SK-N-SH treated with all-trans-retinoic acid at 6 μM for 48 hours (cell line): ENCODE results near the gene PBX3.

Experiments used
- ATAC-seq: fragments of 200-7000 bp; cut with Tn5 transposase; 3 replicates; pipeline ENCODE4 v1.9.1; 2020; ENCODE audit warnings: mild to moderate bottlenecking, moderate library complexity
- ARNTL ChIP-seq: fragments of 450-650 bp; formaldehyde crosslinking; IDR thresholded peaks from 2 replicates; pipeline ENCODE4 v1.5.0; 2020; ENCODE audit warnings: low read depth, mild to moderate bottlenecking, moderate library complexity, borderline replicate concordance
- BACH2 ChIP-seq: fragments of 250-450 bp; sonication (Bioruptor Pico); IDR thresholded peaks from 2 replicates; pipeline ENCODE4 v1.9.0; 2021; ENCODE audit warnings: mild to moderate bottlenecking, borderline replicate concordance
- CREB5 ChIP-seq: fragments of 250-450 bp; sonication (Bioruptor Pico); IDR thresholded peaks from 2 replicates; pipeline ENCODE4 v1.5.1; 2020; ENCODE audit warnings: low read depth, mild to moderate bottlenecking, moderate library complexity
- CSDC2 ChIP-seq: fragments of 250-450 bp; sonication (Bioruptor Pico); IDR thresholded peaks from 2 replicates; pipeline ENCODE4 v1.5.0; 2020; ENCODE audit warnings: mild to moderate bottlenecking, moderate library complexity
- ESRRG ChIP-seq: fragments of 250-450 bp; sonication (Bioruptor Pico); IDR thresholded peaks from 2 replicates; pipeline ENCODE4 v1.6.1; 2021; ENCODE audit warnings: mild to moderate bottlenecking
- GLIS3 ChIP-seq: fragments of 250-450 bp; sonication (Bioruptor Pico); IDR thresholded peaks from 2 replicates; pipeline ENCODE4 v1.5.0; 2020; ENCODE audit warnings: mild to moderate bottlenecking, moderate library complexity
- ISL1 ChIP-seq: fragments of 250-450 bp; sonication (Bioruptor Pico); IDR thresholded peaks from 2 replicates; pipeline ENCODE4 v2.1.2; 2022; ENCODE audit warnings: mild to moderate bottlenecking, moderate library complexity
- OSR1 ChIP-seq: fragments of 250-450 bp; sonication (Bioruptor Pico); IDR thresholded peaks from 2 replicates; pipeline ENCODE4 v1.8.0; 2022; ENCODE audit warnings: moderate library complexity, mild to moderate bottlenecking, inconsistent platforms
- PATZ1 ChIP-seq: fragments of 250-450 bp; sonication (Bioruptor Pico); IDR thresholded peaks from 2 replicates; pipeline ENCODE4 v1.8.0; 2020; ENCODE audit warnings: mild to moderate bottlenecking, moderate library complexity, borderline replicate concordance
- PPARA ChIP-seq: fragments of 250-450 bp; sonication (Bioruptor Pico); IDR thresholded peaks from 2 replicates; pipeline ENCODE4 v1.5.0; 2020; ENCODE audit warnings: mild to moderate bottlenecking, borderline replicate concordance
- RARB ChIP-seq: fragments of 250-450 bp; sonication (Bioruptor Pico); IDR thresholded peaks from 2 replicates; pipeline ENCODE4 v1.8.0; 2021; ENCODE audit warnings: mild to moderate bottlenecking, moderate library complexity
- TCF4 ChIP-seq: fragments of 250-450 bp; sonication (Bioruptor Pico); IDR thresholded peaks from 2 replicates; pipeline ENCODE4 v1.8.0; 2021; ENCODE audit warnings: mild to moderate bottlenecking, moderate library complexity, borderline replicate concordance
- TOX ChIP-seq: fragments of 250-450 bp; sonication (Bioruptor Pico); IDR thresholded peaks from 2 replicates; pipeline ENCODE4 v1.8.0; 2021; ENCODE audit warnings: mild to moderate bottlenecking, moderate library complexity, borderline replicate concordance
- ZC3H10 ChIP-seq: fragments of 250-450 bp; sonication (Bioruptor Pico); IDR thresholded peaks from 2 replicates; pipeline ENCODE4 v1.5.1; 2021; ENCODE audit warnings: mild to moderate bottlenecking, moderate library complexity
- ZFP3 ChIP-seq: fragments of 250-450 bp; sonication (Bioruptor Pico); IDR thresholded peaks from 2 replicates; pipeline ENCODE4 v1.5.0; 2020; ENCODE audit warnings: mild to moderate bottlenecking, moderate library complexity
- ZFP30 ChIP-seq: fragments of 450-650 bp; formaldehyde crosslinking; IDR thresholded peaks from 2 replicates; pipeline ENCODE4 v1.5.0; 2022; ENCODE audit warnings: mild to moderate bottlenecking, moderate library complexity
- ZNF565 ChIP-seq: fragments of 450-650 bp; formaldehyde crosslinking; conservative IDR thresholded peaks from 2 replicates; pipeline ENCODE4 v1.5.0; 2020; ENCODE audit warnings: low read depth, mild to moderate bottlenecking, moderate library complexity
- ZNF70 ChIP-seq: fragments of 450-650 bp; formaldehyde crosslinking; IDR thresholded peaks from 2 replicates; pipeline ENCODE4 v1.5.0; 2020; ENCODE audit warnings: mild to moderate bottlenecking, moderate library complexity
- TF ChIP-seq, protein P1 (sequence below): fragments of 250-450 bp; sonication (Bioruptor Pico); IDR thresholded peaks from 2 replicates; pipeline ENCODE4 v1.5.1; 2021; ENCODE audit warnings: mild to moderate bottlenecking, moderate library complexity
- TF ChIP-seq, protein P2 (sequence below): fragments of 250-450 bp; sonication (Bioruptor Pico); IDR thresholded peaks from 2 replicates; pipeline ENCODE4 v1.5.0; 2020; ENCODE audit warnings: mild to moderate bottlenecking, moderate library complexity
- TF ChIP-seq, protein P3 (sequence below): fragments of 250-450 bp; sonication (Bioruptor Pico); IDR thresholded peaks from 2 replicates; pipeline ENCODE4 v1.8.0; 2021; ENCODE audit warnings: low read depth, mild to moderate bottlenecking, moderate library complexity, borderline replicate concordance

PBX3 gene

GRCh38 chr9:125989524-125990180 is 242.5 kb downstream of the PBX3 start:
- no peak for ATAC-seq
- TF ChIP-seq ESRRG (CRISPR knock-in tag) (no peak), PPARA (CRISPR knock-in tag) (no peak), PATZ1 (CRISPR knock-in tag) (no peak), GLIS3 (CRISPR knock-in tag) (no peak), ZNF70 (CRISPR knock-in tag) (no peak), ZC3H10 (CRISPR knock-in tag) (no peak), RARB (no peak), ZNF565 (CRISPR knock-in tag) (no peak), OSR1 (no peak), TOX (no peak), TCF4 (CRISPR knock-in tag) (no peak), BACH2 (CRISPR knock-in tag) (no peak), ISL1 (no peak), ZFP30 (CRISPR knock-in tag) (no peak), CREB5 (CRISPR knock-in tag) (no peak), ZFP3 (CRISPR knock-in tag) (no peak), CSDC2 (no peak)
- TF ChIP-seq, protein P1, sequence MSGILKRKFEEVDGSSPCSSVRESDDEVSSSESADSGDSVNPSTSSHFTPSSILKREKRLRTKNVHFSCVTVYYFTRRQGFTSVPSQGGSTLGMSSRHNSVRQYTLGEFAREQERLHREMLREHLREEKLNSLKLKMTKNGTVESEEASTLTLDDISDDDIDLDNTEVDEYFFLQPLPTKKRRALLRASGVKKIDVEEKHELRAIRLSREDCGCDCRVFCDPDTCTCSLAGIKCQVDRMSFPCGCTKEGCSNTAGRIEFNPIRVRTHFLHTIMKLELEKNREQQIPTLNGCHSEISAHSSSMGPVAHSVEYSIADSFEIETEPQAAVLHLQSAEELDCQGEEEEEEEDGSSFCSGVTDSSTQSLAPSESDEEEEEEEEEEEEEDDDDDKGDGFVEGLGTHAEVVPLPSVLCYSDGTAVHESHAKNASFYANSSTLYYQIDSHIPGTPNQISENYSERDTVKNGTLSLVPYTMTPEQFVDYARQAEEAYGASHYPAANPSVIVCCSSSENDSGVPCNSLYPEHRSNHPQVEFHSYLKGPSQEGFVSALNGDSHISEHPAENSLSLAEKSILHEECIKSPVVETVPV (CRISPR knock-in tag), result no peak
- TF ChIP-seq, protein P2, sequence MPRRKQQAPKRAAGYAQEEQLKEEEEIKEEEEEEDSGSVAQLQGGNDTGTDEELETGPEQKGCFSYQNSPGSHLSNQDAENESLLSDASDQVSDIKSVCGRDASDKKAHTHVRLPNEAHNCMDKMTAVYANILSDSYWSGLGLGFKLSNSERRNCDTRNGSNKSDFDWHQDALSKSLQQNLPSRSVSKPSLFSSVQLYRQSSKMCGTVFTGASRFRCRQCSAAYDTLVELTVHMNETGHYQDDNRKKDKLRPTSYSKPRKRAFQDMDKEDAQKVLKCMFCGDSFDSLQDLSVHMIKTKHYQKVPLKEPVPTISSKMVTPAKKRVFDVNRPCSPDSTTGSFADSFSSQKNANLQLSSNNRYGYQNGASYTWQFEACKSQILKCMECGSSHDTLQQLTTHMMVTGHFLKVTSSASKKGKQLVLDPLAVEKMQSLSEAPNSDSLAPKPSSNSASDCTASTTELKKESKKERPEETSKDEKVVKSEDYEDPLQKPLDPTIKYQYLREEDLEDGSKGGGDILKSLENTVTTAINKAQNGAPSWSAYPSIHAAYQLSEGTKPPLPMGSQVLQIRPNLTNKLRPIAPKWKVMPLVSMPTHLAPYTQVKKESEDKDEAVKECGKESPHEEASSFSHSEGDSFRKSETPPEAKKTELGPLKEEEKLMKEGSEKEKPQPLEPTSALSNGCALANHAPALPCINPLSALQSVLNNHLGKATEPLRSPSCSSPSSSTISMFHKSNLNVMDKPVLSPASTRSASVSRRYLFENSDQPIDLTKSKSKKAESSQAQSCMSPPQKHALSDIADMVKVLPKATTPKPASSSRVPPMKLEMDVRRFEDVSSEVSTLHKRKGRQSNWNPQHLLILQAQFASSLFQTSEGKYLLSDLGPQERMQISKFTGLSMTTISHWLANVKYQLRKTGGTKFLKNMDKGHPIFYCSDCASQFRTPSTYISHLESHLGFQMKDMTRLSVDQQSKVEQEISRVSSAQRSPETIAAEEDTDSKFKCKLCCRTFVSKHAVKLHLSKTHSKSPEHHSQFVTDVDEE, result no peak
- TF ChIP-seq, protein P3, sequence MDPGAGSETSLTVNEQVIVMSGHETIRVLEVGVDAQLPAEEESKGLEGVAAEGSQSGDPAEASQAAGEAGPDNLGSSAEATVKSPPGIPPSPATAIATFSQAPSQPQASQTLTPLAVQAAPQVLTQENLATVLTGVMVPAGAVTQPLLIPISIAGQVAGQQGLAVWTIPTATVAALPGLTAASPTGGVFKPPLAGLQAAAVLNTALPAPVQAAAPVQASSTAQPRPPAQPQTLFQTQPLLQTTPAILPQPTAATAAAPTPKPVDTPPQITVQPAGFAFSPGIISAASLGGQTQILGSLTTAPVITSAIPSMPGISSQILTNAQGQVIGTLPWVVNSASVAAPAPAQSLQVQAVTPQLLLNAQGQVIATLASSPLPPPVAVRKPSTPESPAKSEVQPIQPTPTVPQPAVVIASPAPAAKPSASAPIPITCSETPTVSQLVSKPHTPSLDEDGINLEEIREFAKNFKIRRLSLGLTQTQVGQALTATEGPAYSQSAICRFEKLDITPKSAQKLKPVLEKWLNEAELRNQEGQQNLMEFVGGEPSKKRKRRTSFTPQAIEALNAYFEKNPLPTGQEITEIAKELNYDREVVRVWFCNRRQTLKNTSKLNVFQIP (CRISPR knock-in tag), result no peak

DNA sequence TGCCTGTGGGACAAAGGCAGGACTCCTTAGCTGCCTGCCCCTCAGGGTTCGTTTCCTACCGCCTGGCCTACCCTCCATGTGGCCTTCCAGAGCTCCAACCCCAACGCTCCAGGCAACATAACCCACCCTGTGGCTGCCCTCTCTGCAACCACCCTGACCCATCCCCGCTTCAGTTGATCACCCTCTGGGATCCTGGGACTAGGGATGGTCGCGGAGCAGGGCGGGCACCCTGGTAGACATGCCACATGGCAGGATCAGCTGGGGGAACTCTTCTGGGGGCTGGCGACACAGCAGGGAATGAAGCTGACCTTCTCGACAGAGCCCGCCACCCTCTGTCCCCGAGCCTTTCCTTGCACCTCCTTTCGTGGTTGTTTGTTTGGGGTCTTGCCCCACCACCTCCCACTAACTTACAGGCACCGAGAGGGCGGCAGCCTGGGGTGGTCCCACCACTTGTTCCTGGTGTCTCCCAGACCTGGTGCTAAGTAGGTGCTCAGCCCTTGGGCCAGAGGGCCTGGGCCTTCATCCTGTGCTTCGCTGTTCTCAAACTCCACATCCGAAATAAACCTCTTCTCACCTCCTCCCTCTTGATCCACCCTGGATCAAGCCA is 243.1 kb downstream of the PBX3 start:
- no peak for ATAC-seq
- TF ChIP-seq ARNTL (CRISPR knock-in tag) (no peak), ZC3H10 (CRISPR knock-in tag) (no peak), PPARA (CRISPR knock-in tag) (no peak), PATZ1 (CRISPR knock-in tag) (no peak), CREB5 (CRISPR knock-in tag) (no peak), OSR1 (no peak)
- TF ChIP-seq, protein P3 (CRISPR knock-in tag), result no peak
